Keratinocyte (primary cell): Measurements from ENCODE around the gene C4orf50. TPM values are rescaled to one million over a fixed set of nuclear protein-coding genes. Genes with fewer than 3 reads are reported as not detected.

Experiments
- DNase-seq: peaks from one replicate; pipeline ENCODE4 v3.0.0-alpha.2; 2011; ENCODE audit warnings: low read depth, missing footprints, low spot score
- FAIRE-seq: peaks from 2 replicates; lab custom pipeline; 2011; peaks lifted over from hg19 to GRCh38; lab: Jason Lieb, UNC
- H2AFZ ChIP-seq: 2 replicates; pipeline ENCODE4 v1.6.0; 2012; ENCODE audit warnings: low read length, control low read depth, inconsistent platforms; ENCODE audit not compliant: control insufficient read depth
- H3K27ac ChIP-seq: 2 replicates; pipeline ENCODE4 v1.5.1; 2011; ENCODE audit warnings: low read length; ENCODE audit not compliant: control insufficient read depth, insufficient read depth
- H3K27me3 ChIP-seq: 3 replicates; pipeline ENCODE4 v1.6.0; 2011; ENCODE audit warnings: low read length; ENCODE audit not compliant: control insufficient read depth, insufficient read depth; ENCODE audit errors: extremely low read depth
- H3K36me3 ChIP-seq, 2 experiments: 2 replicates in 1 of 2; 3 replicates in 1 of 2; pipeline ENCODE4 v1.5.1; 2011; ENCODE audit warnings: low read length in 2 of 2, mild to moderate bottlenecking in 1 of 2; ENCODE audit not compliant: control insufficient read depth in 2 of 2, insufficient read depth in 2 of 2; ENCODE audit errors: extremely low read depth in 1 of 2
- H3K4me1 ChIP-seq: 3 replicates; pipeline ENCODE4 v1.5.1; 2011; ENCODE audit warnings: low read length; ENCODE audit not compliant: control insufficient read depth, insufficient read depth; ENCODE audit errors: extremely low read depth
- H3K4me2 ChIP-seq: 3 replicates; pipeline ENCODE4 v1.6.0; 2011; ENCODE audit warnings: low read depth, low read length; ENCODE audit not compliant: control insufficient read depth, insufficient read depth; ENCODE audit errors: extremely low read depth
- H3K4me3 ChIP-seq, 3 experiments: fragments of 200-600 bp in 1 of 3; sonication (generic) in 1 of 3; 2 replicates in 2 of 3; 3 replicates in 1 of 3; pipeline ENCODE4 v1.5.1; 2011 to 2016; ENCODE audit warnings: low read length in 3 of 3, mild to moderate bottlenecking in 3 of 3, control low read depth in 2 of 3, inconsistent platforms in 1 of 3, low read depth in 1 of 3, mixed read lengths in 1 of 3, mixed run types in 1 of 3, moderate library complexity in 1 of 3; ENCODE audit not compliant: control insufficient read depth in 2 of 3, insufficient read depth in 2 of 3; ENCODE audit errors: extremely low read depth in 1 of 3
- H3K79me2 ChIP-seq: 2 replicates; pipeline ENCODE4 v1.6.0; 2012; ENCODE audit warnings: low read length; ENCODE audit not compliant: control insufficient read depth, insufficient read depth
- H3K9ac ChIP-seq: 3 replicates; pipeline ENCODE4 v1.6.0; 2011; ENCODE audit warnings: low read length; ENCODE audit not compliant: control insufficient read depth, insufficient read depth; ENCODE audit errors: extremely low read depth
- H3K9me1 ChIP-seq: 3 replicates; pipeline ENCODE4 v1.6.0; 2011; ENCODE audit warnings: low read length; ENCODE audit not compliant: control insufficient read depth, insufficient read depth; ENCODE audit errors: extremely low read depth
- H3K9me3 ChIP-seq: 2 replicates; pipeline ENCODE4 v1.5.1; 2012; ENCODE audit warnings: low read depth, low read length; ENCODE audit not compliant: control insufficient read depth
- H4K20me1 ChIP-seq: 3 replicates; pipeline ENCODE4 v1.6.0; 2011; ENCODE audit warnings: low read length; ENCODE audit not compliant: control insufficient read depth, insufficient read depth; ENCODE audit errors: extremely low read depth
- CTCF ChIP-seq, 3 experiments: IDR thresholded peaks in 1 of 3; conservative IDR thresholded peaks in 1 of 3; optimal IDR thresholded peaks in 1 of 3; 2 replicates in 2 of 3; 3 replicates in 1 of 3; pipeline versions ENCODE3 to v1.5.1; 2011; ENCODE audit warnings: low read length in 3 of 3, mild to moderate bottlenecking in 3 of 3, moderate library complexity in 2 of 3, control low read depth in 1 of 3, inconsistent platforms in 1 of 3; ENCODE audit not compliant: insufficient read depth in 2 of 3; ENCODE audit errors: extremely low read depth in 1 of 3
- EZH2 ChIP-seq: IDR thresholded peaks from one replicate; pipeline ENCODE4 v1.6.1; 2012; ENCODE audit warnings: inconsistent platforms, mild to moderate bottlenecking, low read length, moderate library complexity
- dilution Hi-C: fragments of 300-500 bp; cut with MboI; formaldehyde crosslinking; loops from one replicate; pipeline ENCODE4 v1.7.0; 2020; ENCODE audit warnings: low sequenced_read_pairs; ENCODE audit not compliant: extremely low pct_ligation_motif_present
- polyA plus RNA-seq, 5 experiments: library from polyadenylated mRNA; depleted of rRNA in 3 of 5; stranded (reverse) in 3 of 5; stranded (forward) in 1 of 5; unstranded in 1 of 5; fragments of >200 nt; gene quantifications; 1 replicate in 1 of 5; 2 replicates in 3 of 5; 3 replicates in 1 of 5; pipeline versions ENCODE4 v1.2.1 to v1.2.3, GENCODE V29; 2011 to 2012; ENCODE audit warnings: missing spikeins in 2 of 5, low read depth in 1 of 5, low replicate concordance in 1 of 5

C4orf50 gene
- polyA plus RNA-seq, 1 donor (not counting 4 experiments of a cell fraction or from before 2014, with no cell fraction given): not detected

- no peak for DNase-seq
- H3K36me3 ChIP-seq: no peaks in the 10 kb centered on the region
- no peak overlapping the region for H3K27ac ChIP-seq
- no peaks in the 10 kb centered on the region for H4K20me1 ChIP-seq
- TF ChIP-seq CTCF (optimal IDR thresholded peaks at IDR 0.05 in 1 of 3, IDR thresholded peaks at IDR 0.05 in 1 of 3, conservative IDR thresholded peaks at IDR 0.05 in 1 of 3; ENCODE audit: extremely low read depth in 1 of 3, insufficient read depth in 2 of 3, low read length in 3 of 3): no peak
- no peak for TF ChIP-seq EZH2
- no peak for FAIRE-seq
- no peaks in the 10 kb centered on the region for H3K79me2 ChIP-seq
- no peaks in the 10 kb centered on the region for H3K4me1 ChIP-seq
- H3K4me3 ChIP-seq: no peak overlapping the region
- H3K27me3 ChIP-seq: no peaks in the 10 kb centered on the region
- no peak overlapping the region for H3K4me2 ChIP-seq
- no peak overlapping the region for H2AFZ ChIP-seq
- H3K9ac ChIP-seq: no peak overlapping the region
- H3K9me3 ChIP-seq: no peaks in the 10 kb centered on the region
- no peaks in the 10 kb centered on the region for H3K9me1 ChIP-seq
- dilution Hi-C loops: no loop called here
Observed at GRCh38 chr4:6028168-6028567, 9.9 kb upstream of the C4orf50 start.

GRCh38 chr4:6027392-6027791 is 9.2 kb upstream of the C4orf50 start:
- Histone ChIP-seq H3K79me2 (no peaks in the 10 kb centered on the region), H3K36me3 (no peaks in the 10 kb centered on the region), H3K9me1 (no peaks in the 10 kb centered on the region), H3K4me3 (no peak overlapping the region), H3K9ac (no peak overlapping the region), H3K4me1 (no peaks in the 10 kb centered on the region), H3K27me3 (no peaks in the 10 kb centered on the region), H3K4me2 (no peak overlapping the region), H2AFZ (no peak overlapping the region), H3K9me3 (no peaks in the 10 kb centered on the region), H4K20me1 (no peaks in the 10 kb centered on the region), H3K27ac (no peak overlapping the region)
- TF ChIP-seq EZH2 (no peak), CTCF (optimal IDR thresholded peaks at IDR 0.05 in 1 of 3, IDR thresholded peaks at IDR 0.05 in 1 of 3, conservative IDR thresholded peaks at IDR 0.05 in 1 of 3; ENCODE audit: extremely low read depth in 1 of 3, insufficient read depth in 2 of 3, low read length in 3 of 3) (no peak)
- FAIRE-seq (no peak), DNase-seq (no peak)
- dilution Hi-C loops: no loop called here
